Neuronal stem cell (in vitro differentiated cells): ENCODE results near the gene CYB561D2.

Experiments
- DNase-seq: peaks from one replicate; pipeline ENCODE4 v3.0.0-alpha.2; 2013; ENCODE audit warnings: low spot score
- H2AFZ ChIP-seq: one replicate; pipeline ENCODE4 v1.6.1; 2013; ENCODE audit warnings: mild to moderate bottlenecking, low read length, inconsistent platforms
- H2AK5ac ChIP-seq: 2 replicates; pipeline ENCODE4 v1.6.1; 2013; ENCODE audit warnings: low read depth, mild to moderate bottlenecking, inconsistent platforms, low read length, moderate library complexity, mixed read lengths
- H2BK120ac ChIP-seq: 2 replicates; pipeline ENCODE4 v1.6.1; 2013; ENCODE audit warnings: low read depth, mild to moderate bottlenecking, inconsistent platforms, low read length, moderate library complexity, mixed read lengths
- H2BK12ac ChIP-seq: one replicate; pipeline ENCODE4 v1.6.1; 2013; ENCODE audit warnings: low read length, inconsistent platforms
- H2BK15ac ChIP-seq: 2 replicates; pipeline ENCODE4 v1.6.1; 2013; ENCODE audit warnings: mild to moderate bottlenecking, low read length, inconsistent platforms, mixed read lengths
- H2BK5ac ChIP-seq: one replicate; pipeline ENCODE4 v1.6.1; 2013; ENCODE audit warnings: inconsistent platforms, mild to moderate bottlenecking, low read length, moderate library complexity
- H3K14ac ChIP-seq: one replicate; pipeline ENCODE4 v1.6.1; 2013; ENCODE audit warnings: low read length, inconsistent platforms
- H3K18ac ChIP-seq: 2 replicates; pipeline ENCODE4 v1.6.1; 2013; ENCODE audit warnings: low read length, inconsistent platforms
- H3K23ac ChIP-seq: 2 replicates; pipeline ENCODE4 v1.6.1; 2013; ENCODE audit warnings: low read depth, mild to moderate bottlenecking, mixed read lengths, low read length, inconsistent platforms; ENCODE audit not compliant: poor library complexity
- H3K27ac ChIP-seq: replicated peaks from 3 replicates; pipeline ENCODE4 v1.5.1; 2013; ENCODE audit warnings: low read length, inconsistent platforms
- H3K27me3 ChIP-seq, 3 experiments: 2 replicates each; pipeline ENCODE4 v1.6.1; 2013; ENCODE audit warnings: low read length in 3 of 3, mild to moderate bottlenecking in 2 of 3, inconsistent platforms in 1 of 3, low read depth in 1 of 3, mixed read lengths in 1 of 3, moderate library complexity in 1 of 3; ENCODE audit not compliant: control insufficient read depth in 3 of 3, insufficient read depth in 3 of 3
- H3K36me3 ChIP-seq, 2 donors: replicated peaks in 1 of 2; 2 replicates each; pipeline ENCODE4 v1.6.1; 2013; ENCODE audit warnings: low read length in 2 of 2; ENCODE audit not compliant: control insufficient read depth in 2 of 2, insufficient read depth in 2 of 2
- H3K4ac ChIP-seq: 2 replicates; pipeline ENCODE4 v1.6.1; 2013; ENCODE audit warnings: inconsistent platforms, mild to moderate bottlenecking, low read length, moderate library complexity
- H3K4me1 ChIP-seq, 2 donors: 1 replicate in 1 of 2; 2 replicates in 1 of 2; pipeline ENCODE4 v1.6.1; 2013; ENCODE audit warnings: low read length in 2 of 2, low read depth in 1 of 2; ENCODE audit not compliant: control insufficient read depth in 2 of 2, insufficient read depth in 1 of 2
- H3K4me2 ChIP-seq: one replicate; pipeline ENCODE4 v1.6.1; 2013; ENCODE audit warnings: mild to moderate bottlenecking, low read length, inconsistent platforms; ENCODE audit not compliant: insufficient read depth, poor library complexity, severe bottlenecking
- H3K4me3 ChIP-seq, 2 donors: 2 replicates each; pipeline ENCODE4 v1.5.1; 2013; ENCODE audit warnings: low read length in 2 of 2, mild to moderate bottlenecking in 2 of 2, inconsistent platforms in 1 of 2, moderate library complexity in 1 of 2
- H3K79me1 ChIP-seq: one replicate; pipeline ENCODE4 v1.6.1; 2013; ENCODE audit warnings: low read depth, mild to moderate bottlenecking, inconsistent platforms, low read length, moderate library complexity
- H3K9ac ChIP-seq: one replicate; pipeline ENCODE4 v1.6.1; 2013; ENCODE audit warnings: mild to moderate bottlenecking, low read depth, low read length, inconsistent platforms; ENCODE audit not compliant: poor library complexity
- H3K9me3 ChIP-seq, 2 donors: replicated peaks in 1 of 2; 2 replicates each; pipeline versions ENCODE3 to v1.6.1; 2013; ENCODE audit warnings: low read length in 2 of 2, mild to moderate bottlenecking in 2 of 2, inconsistent platforms in 1 of 2, low read depth in 1 of 2, mixed read lengths in 1 of 2, moderate library complexity in 1 of 2; ENCODE audit not compliant: control insufficient read depth in 2 of 2, insufficient read depth in 1 of 2
- H4K8ac ChIP-seq: one replicate; pipeline ENCODE4 v1.6.1; 2013; ENCODE audit warnings: low read depth, mild to moderate bottlenecking, inconsistent platforms, low read length, moderate library complexity
- H4K91ac ChIP-seq: one replicate; pipeline ENCODE4 v1.6.1; 2013; ENCODE audit warnings: low read length, low read depth, mild to moderate bottlenecking, inconsistent platforms; ENCODE audit not compliant: poor library complexity
- WGBS, 2 donors: extraction: QIAGEN DNeasy Blood & Tissue Kit; methylation state at CpG; one replicate each; pipeline ENCODE4 v1.1.7; 2013; ENCODE audit warnings: missing lambda C conversion rate in 2 of 2, mixed read lengths in 1 of 2; ENCODE audit not compliant: insufficient read length in 2 of 2, insufficient replicate concordance in 1 of 2; ENCODE audit errors: extremely low coverage in 2 of 2; 5-methylcytosine and 5-hydroxymethylcytosine counted together

CYB561D2 gene

DNA sequence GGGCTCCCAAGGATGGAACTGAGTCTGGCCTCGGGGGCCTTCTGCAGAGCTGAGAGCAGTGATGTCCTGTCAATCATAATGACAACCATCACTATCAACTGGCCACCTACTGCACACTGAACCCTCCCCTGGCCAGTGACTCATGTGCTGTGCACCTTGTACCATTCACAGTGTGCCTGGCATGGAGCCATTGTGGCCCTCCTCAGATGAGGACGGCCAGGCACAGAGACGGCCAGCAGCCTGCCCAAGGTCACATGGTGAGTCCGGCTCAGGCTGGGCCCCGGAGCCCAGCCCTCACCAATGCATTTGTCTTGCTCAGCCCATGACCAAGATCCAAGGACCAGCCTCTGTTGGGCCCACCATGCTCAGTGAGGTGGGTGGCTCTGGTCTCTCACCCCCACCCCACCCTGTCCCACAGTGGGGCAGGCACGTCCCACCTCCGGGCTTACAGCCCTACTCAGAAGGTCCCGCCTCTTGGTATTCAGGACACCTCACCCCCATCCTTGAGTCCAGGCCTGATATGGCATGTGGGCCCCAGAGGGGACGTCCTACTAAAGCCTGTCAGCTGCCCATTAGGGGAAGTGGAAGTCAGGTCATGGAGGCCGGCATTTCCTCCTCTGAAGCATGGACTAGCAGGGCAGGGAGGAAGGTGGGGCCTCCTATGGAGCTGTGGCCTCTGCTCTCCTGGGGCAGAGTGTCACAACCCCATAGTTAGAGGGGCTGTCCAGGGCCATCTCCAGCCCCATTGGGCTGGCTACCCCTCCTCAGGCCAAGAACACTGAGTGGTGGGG lies 44.6 kb downstream of the CYB561D2 start:
- peaks cover 0 to 15% of the 10 kb centered on the region in 2 donors for H3K4me1 ChIP-seq
- no peak for DNase-seq

DNA sequence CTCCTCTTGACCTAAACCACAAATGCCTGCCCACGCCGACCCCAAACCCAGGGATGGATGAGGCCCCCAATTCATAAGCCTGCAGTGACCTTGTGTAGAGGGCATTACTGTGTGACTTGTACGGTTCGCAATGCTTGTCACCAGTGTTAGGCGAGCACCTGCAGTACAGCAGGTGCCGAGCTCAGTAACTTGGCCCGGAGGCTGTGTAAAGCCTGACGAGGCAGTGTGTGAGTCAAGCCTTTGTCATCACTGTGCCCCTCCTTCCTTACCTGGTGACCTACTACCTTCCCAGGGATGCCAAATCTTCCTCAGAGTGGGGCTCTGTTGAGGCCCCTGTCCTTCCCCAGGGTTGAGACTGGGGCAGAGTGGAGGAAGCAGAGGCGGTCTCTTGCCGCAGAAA lies 45.8 kb downstream of the CYB561D2 start:
- Histone ChIP-seq H4K8ac (no peak overlapping the region), H3K9ac (no peak overlapping the region)
- DNase-seq, result no peak

More for the DNA sequence above, 44.6 kb downstream of the CYB561D2 start:
- Histone ChIP-seq H3K9ac (no peak overlapping the region), H4K8ac (no peak overlapping the region), H3K36me3 (no peaks in the 10 kb centered on the region), H2BK120ac (no peak overlapping the region), H3K14ac (no peak overlapping the region), H2BK5ac (no peak overlapping the region), H2BK12ac (no peak overlapping the region), H3K9me3 (no peaks in the 10 kb centered on the region), H4K91ac (no peak overlapping the region), H3K23ac (no peak overlapping the region), H2AFZ (no peak overlapping the region), H3K4ac (no peak overlapping the region), H3K27me3 (peaks cover 0 to 66% (median 0%) of the 10 kb centered on the region in 3 experiments), H3K79me1 (peaks cover under 1% of the 10 kb centered on the region), H2AK5ac (peak overlapping the region; percentile 39), H3K18ac (peak overlapping the region; percentile 44), H3K4me2 (no peak overlapping the region), H3K27ac (no peak overlapping the region), H2BK15ac (no peak overlapping the region), H3K4me3 (no peak overlapping the region)
- WGBS, 2 donors, result no CpG with 5 or more reads among the region's 10 CpGs

DNA sequence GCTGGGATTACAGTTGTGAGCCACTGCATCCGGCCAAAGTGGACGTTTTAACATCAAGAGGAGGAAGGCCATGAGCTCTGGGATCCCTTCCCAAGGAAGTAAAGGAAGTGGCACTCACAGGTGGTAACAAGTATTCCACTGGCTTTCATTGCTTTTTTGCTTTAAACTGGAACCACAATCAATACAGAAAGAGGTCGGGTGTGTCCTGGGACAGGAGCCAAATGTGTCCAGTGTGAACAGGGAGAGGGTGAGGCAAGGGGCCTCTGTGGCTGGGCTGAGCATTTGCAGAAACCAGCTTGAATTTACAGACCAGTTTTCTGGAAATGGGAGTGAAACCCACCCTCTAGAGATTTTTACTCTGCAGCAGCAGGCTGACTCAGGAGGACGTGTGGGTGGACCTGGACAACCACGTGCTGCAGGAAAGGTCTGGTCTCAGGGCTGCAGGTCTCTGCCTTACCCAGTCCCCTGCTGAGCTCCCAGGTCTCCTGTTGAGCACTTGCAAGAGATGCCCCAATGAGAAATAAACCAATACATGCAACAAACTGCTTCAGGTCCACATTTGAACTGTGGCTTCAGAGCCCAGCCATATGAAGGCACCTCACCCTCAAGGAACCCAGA lies 51.4 kb downstream of the CYB561D2 start:
- Histone ChIP-seq H3K4ac (no peak overlapping the region), H3K9me3 (no peaks in the 10 kb centered on the region), H3K4me1 (peaks cover 0 to 6% of the 10 kb centered on the region in 2 donors), H3K14ac (no peak overlapping the region), H3K23ac (no peak overlapping the region), H2BK12ac (no peak overlapping the region), H3K27ac (no peak overlapping the region), H3K79me1 (peaks cover 3% of the 10 kb centered on the region), H2BK5ac (no peak overlapping the region), H3K9ac (no peak overlapping the region), H2BK120ac (no peak overlapping the region), H4K91ac (no peak overlapping the region), H3K18ac (no peak overlapping the region), H3K4me3 (no peak overlapping the region), H2BK15ac (no peak overlapping the region), H2AFZ (no peak overlapping the region), H3K27me3 (peaks cover 0 to 33% (median 0%) of the 10 kb centered on the region in 3 experiments), H2AK5ac (no peak overlapping the region), H4K8ac (no peak overlapping the region), H3K36me3 (no peaks in the 10 kb centered on the region), H3K4me2 (no peak overlapping the region)
- no peak for DNase-seq
- WGBS, 2 donors, result no CpG with 5 or more reads among the region's 5 CpGs

More for the DNA sequence above, 45.8 kb downstream of the CYB561D2 start:
- Histone ChIP-seq H3K4ac (no peak overlapping the region), H3K18ac (no peak overlapping the region), H3K4me3 (peak overlapping the region in 1 of 2 donors; percentile 8), H3K14ac (peak overlapping the region; percentile 3), H3K79me1 (peaks cover 3% of the 10 kb centered on the region), H3K4me2 (no peak overlapping the region), H3K36me3 (no peaks in the 10 kb centered on the region), H2AFZ (no peak overlapping the region), H3K4me1 (peaks cover 0 to 15% of the 10 kb centered on the region in 2 donors), H2BK5ac (no peak overlapping the region), H2BK120ac (no peak overlapping the region), H2AK5ac (no peak overlapping the region), H3K9me3 (no peaks in the 10 kb centered on the region), H2BK15ac (no peak overlapping the region), H2BK12ac (no peak overlapping the region), H3K27ac (no peak overlapping the region), H4K91ac (no peak overlapping the region), H3K27me3 (peaks cover 0 to 58% (median 0%) of the 10 kb centered on the region in 3 experiments), H3K23ac (no peak overlapping the region)
- WGBS, 2 donors, result no CpG with 5 or more reads among the region's 10 CpGs
